DOHH2 (cell line): ENCODE measurements around the gene SLF2.

Experiments used
- H3F3A ChIP-seq: fragments of 200-600 bp; sonication (generic), shearing (Covaris generic); 2 replicates; pipeline ENCODE4 v1.6.0; 2016; ENCODE audit warnings: antibody characterized with exemption, mild to moderate bottlenecking; ENCODE audit not compliant: control insufficient read depth, insufficient read depth
- H3K27ac ChIP-seq: fragments of 200-600 bp; sonication (generic); 2 replicates; pipeline ENCODE4 v1.5.1; 2014; ENCODE audit warnings: low read depth, mild to moderate bottlenecking, low read length, moderate library complexity
- H3K27me3 ChIP-seq: fragments of 200-600 bp; sonication (generic); 2 replicates; pipeline ENCODE4 v1.6.1; 2014; ENCODE audit warnings: mild to moderate bottlenecking, low read length, mixed read lengths; ENCODE audit not compliant: control insufficient read depth
- H3K36me3 ChIP-seq: fragments of 200-600 bp; sonication (generic); 2 replicates; pipeline ENCODE4 v1.6.1; 2014; ENCODE audit warnings: mild to moderate bottlenecking, low read length, moderate library complexity, mixed read lengths; ENCODE audit not compliant: control insufficient read depth
- H3K4me1 ChIP-seq: fragments of 200-600 bp; sonication (generic); 2 replicates; pipeline ENCODE4 v1.6.1; 2014; ENCODE audit warnings: mild to moderate bottlenecking, low read length, mixed read lengths; ENCODE audit not compliant: control insufficient read depth
- H3K4me2 ChIP-seq: fragments of 200-600 bp; sonication (generic); 2 replicates; pipeline ENCODE4 v1.6.0; 2014; ENCODE audit warnings: mild to moderate bottlenecking, low read length, moderate library complexity
- H3K4me3 ChIP-seq: fragments of 200-600 bp; sonication (generic); 2 replicates; pipeline ENCODE4 v1.5.1; 2014; ENCODE audit warnings: mild to moderate bottlenecking, low read length, mixed read lengths
- H3K79me2 ChIP-seq: fragments of 200-600 bp; sonication (generic); 2 replicates; pipeline ENCODE4 v1.6.1; 2014; ENCODE audit warnings: mild to moderate bottlenecking, low read length, mixed read lengths; ENCODE audit not compliant: control insufficient read depth
- H3K9me2 ChIP-seq: fragments of 200-600 bp; sonication (generic); replicated peaks from 2 replicates; pipeline ENCODE4 v1.6.1; 2014; ENCODE audit warnings: mild to moderate bottlenecking, low read length, mixed read lengths; ENCODE audit not compliant: control insufficient read depth
- H3K9me3 ChIP-seq: fragments of 200-600 bp; sonication (generic); 2 replicates; pipeline ENCODE4 v1.6.1; 2014; ENCODE audit warnings: antibody characterized with exemption, low read length, mixed read lengths; ENCODE audit not compliant: control insufficient read depth, insufficient read depth
- H4K20me1 ChIP-seq: fragments of 200-600 bp; sonication (generic); 2 replicates; pipeline ENCODE4 v1.6.0; 2014; ENCODE audit warnings: low read depth, mild to moderate bottlenecking, antibody characterized with exemption, low read length, moderate library complexity; ENCODE audit not compliant: control insufficient read depth, insufficient read depth
- EZH2phosphoT487 ChIP-seq: fragments of 200-600 bp; sonication (generic); IDR thresholded peaks from 2 replicates; pipeline ENCODE4 v1.6.1; 2017; ENCODE audit warnings: borderline replicate concordance, mild to moderate bottlenecking, antibody characterized with exemption, low read length, moderate library complexity, mixed read lengths
- TF ChIP-seq, protein P1 (sequence below): fragments of 200-600 bp; sonication (generic); IDR thresholded peaks from one replicate; pipeline ENCODE4 v1.5.1; 2014; ENCODE audit warnings: antibody characterized with exemption, mild to moderate bottlenecking, low read depth, low read length; ENCODE audit not compliant: poor library complexity, severe bottlenecking

Gene SLF2

DNA sequence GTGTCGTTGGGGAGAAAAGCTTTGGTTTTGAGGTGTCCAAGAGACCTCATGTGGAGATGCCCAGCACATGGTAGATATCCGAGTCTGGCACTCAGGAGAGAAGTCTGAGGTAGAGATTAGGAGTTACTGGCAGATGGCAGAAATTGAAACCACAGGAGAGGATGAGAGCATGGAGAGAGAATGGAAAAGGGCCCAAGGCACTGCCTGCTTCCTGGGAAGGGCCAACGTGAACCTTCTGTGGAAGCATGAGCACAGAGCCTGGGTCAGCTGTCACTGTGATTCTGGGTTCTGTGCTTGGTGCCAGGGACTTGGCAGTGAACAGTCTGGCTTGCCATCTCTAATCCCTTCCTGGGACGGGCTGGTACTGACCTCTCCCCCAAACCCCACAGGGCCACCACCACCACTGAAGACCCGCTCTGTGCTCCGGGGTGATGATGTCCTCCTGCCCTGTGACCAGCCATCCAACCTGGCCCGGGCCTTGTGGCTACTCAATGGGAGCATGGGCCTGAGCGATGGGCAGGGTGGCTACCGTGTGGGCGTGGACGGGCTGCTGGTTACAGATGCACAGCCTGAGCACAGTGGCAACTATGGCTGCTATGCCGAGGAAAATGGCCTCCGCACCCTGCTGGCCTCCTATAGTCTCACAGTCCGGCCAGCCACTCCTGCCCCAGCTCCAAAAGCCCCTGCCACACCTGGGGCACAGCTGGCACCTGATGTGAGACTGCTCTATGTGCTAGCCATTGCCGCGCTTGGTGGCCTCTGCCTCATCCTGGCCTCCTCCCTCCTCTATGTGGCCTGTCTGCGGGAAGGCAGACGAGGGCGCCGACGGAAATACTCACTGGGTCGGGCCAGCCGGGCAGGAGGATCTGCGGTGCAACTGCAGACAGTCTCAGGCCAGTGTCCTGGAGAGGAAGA, 70.4 kb downstream of the SLF2 start:
- H3F3A ChIP-seq: no peaks in the 10 kb centered on the region
- no peaks in the 10 kb centered on the region for H3K27me3 ChIP-seq
- peaks cover 3% of the 10 kb centered on the region; the same call in 1 of the 2 replicates for H4K20me1 ChIP-seq
- H3K79me2 ChIP-seq: peaks cover 28% of the 10 kb centered on the region
- peaks cover 11% of the 10 kb centered on the region for H3K4me1 ChIP-seq
- TF ChIP-seq EZH2phosphoT487: no peak
- TF ChIP-seq, protein P1, sequence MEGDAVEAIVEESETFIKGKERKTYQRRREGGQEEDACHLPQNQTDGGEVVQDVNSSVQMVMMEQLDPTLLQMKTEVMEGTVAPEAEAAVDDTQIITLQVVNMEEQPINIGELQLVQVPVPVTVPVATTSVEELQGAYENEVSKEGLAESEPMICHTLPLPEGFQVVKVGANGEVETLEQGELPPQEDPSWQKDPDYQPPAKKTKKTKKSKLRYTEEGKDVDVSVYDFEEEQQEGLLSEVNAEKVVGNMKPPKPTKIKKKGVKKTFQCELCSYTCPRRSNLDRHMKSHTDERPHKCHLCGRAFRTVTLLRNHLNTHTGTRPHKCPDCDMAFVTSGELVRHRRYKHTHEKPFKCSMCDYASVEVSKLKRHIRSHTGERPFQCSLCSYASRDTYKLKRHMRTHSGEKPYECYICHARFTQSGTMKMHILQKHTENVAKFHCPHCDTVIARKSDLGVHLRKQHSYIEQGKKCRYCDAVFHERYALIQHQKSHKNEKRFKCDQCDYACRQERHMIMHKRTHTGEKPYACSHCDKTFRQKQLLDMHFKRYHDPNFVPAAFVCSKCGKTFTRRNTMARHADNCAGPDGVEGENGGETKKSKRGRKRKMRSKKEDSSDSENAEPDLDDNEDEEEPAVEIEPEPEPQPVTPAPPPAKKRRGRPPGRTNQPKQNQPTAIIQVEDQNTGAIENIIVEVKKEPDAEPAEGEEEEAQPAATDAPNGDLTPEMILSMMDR: no peak
- no peaks in the 10 kb centered on the region for H3K9me2 ChIP-seq
- H3K4me3 ChIP-seq: no peak overlapping the region
- H3K36me3 ChIP-seq: peaks cover 12% of the 10 kb centered on the region
- H3K4me2 ChIP-seq: no peak overlapping the region
- H3K9me3 ChIP-seq: no peaks in the 10 kb centered on the region
- H3K27ac ChIP-seq: no peak overlapping the region

DNA sequence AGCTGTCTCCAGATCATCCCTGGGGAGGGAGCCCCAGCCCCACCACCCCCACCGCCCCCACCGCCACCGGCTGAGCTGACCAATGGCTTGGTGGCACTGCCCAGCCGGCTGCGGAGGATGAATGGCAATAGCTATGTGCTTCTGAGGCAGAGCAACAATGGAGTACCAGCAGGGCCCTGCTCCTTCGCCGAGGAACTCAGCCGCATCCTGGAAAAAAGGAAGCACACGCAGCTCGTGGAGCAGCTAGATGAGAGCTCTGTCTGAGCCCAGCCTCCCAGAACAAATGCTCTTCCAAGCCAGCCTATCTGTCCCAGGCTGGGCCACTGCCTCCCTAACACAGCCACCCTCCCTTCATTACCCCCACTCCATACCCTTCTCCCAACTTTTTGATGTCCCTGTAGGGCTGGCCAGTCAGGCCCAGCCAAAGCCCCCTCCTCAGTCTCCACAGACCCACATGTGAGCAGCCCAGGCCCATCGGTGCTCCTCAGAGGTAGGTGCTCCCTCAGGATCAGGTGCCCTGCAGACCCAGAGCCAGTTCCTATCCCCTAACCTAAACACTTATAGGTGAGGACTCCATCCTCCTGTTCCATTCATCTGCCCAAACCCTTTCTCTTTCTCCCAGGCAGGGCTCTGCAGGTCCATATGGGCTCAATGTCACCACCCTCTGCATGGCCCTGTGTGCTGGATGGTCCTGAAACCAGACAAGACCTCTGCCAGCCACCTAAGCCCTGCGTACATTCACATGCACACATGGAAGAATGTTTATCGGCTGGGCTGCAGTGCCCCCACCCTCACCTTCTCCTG, 71.3 kb downstream of the SLF2 start:
- Histone ChIP-seq H3F3A (no peaks in the 10 kb centered on the region), H3K27me3 (no peaks in the 10 kb centered on the region), H3K4me3 (no peak overlapping the region), H3K79me2 (peaks cover 37% of the 10 kb centered on the region), H3K27ac (no peak overlapping the region), H4K20me1 (peaks cover 3% of the 10 kb centered on the region; the same call in 1 of the 2 replicates), H3K36me3 (peaks cover 21% of the 10 kb centered on the region), H3K4me2 (no peak overlapping the region), H3K4me1 (peaks cover 20% of the 10 kb centered on the region), H3K9me2 (no peaks in the 10 kb centered on the region), H3K9me3 (no peaks in the 10 kb centered on the region)
- TF ChIP-seq, protein P1: no peak
- TF ChIP-seq EZH2phosphoT487: no peak

DNA sequence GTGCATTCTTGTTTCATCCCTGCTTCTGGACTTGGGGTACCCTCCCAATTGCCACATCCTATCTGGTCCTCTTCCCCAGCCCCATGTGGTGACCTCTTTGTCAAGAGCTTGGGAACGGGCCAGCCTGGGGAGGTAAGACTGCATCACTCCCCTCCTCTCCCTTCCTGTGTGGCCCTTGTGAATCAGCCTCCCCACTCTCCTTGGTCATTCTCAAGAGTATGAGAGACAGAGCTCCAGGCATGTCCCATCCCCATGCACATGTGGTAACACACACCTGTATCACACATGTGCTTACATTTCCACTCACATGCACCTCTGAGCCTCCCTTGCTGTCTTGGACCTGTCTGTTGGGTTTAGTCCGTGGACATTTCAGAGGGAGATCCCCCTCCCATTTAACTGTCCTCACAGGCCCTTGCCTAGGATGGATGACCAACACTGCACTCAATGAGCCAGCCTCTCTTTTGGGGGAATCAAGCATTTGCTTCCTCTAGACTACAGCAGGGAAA, 72.0 kb downstream of the SLF2 start:
- H3F3A ChIP-seq: no peaks in the 10 kb centered on the region
- H3K4me2 ChIP-seq: no peak overlapping the region
- no peaks in the 10 kb centered on the region for H3K27me3 ChIP-seq
- no peak overlapping the region for H3K4me3 ChIP-seq
- TF ChIP-seq EZH2phosphoT487: no peak
- TF ChIP-seq, protein P1: no peak
- H3K9me3 ChIP-seq: no peaks in the 10 kb centered on the region
- peaks cover 27% of the 10 kb centered on the region for H3K4me1 ChIP-seq
- H3K79me2 ChIP-seq: peaks cover 43% of the 10 kb centered on the region
- peaks cover 6% of the 10 kb centered on the region; the same call in 1 of the 2 replicates for H4K20me1 ChIP-seq
- no peak overlapping the region for H3K27ac ChIP-seq
- H3K36me3 ChIP-seq: peaks cover 27% of the 10 kb centered on the region
- H3K9me2 ChIP-seq: no peaks in the 10 kb centered on the region
